GM10266 (cell line): ENCODE measurements around the gene FAM151A.

Experiments used
- DNase-seq: peaks from one replicate; pipeline ENCODE4 v3.0.0; 2012; ENCODE audit errors: extremely low spot score
- TF ChIP-seq, protein P1 (sequence below): IDR thresholded peaks from 2 replicates; pipeline ENCODE4 v1.5.1; 2012; ENCODE audit warnings: mild to moderate bottlenecking, low read depth; ENCODE audit not compliant: control insufficient read depth, insufficient read depth; ENCODE audit errors: missing control alignments

The FAM151A gene

DNA sequence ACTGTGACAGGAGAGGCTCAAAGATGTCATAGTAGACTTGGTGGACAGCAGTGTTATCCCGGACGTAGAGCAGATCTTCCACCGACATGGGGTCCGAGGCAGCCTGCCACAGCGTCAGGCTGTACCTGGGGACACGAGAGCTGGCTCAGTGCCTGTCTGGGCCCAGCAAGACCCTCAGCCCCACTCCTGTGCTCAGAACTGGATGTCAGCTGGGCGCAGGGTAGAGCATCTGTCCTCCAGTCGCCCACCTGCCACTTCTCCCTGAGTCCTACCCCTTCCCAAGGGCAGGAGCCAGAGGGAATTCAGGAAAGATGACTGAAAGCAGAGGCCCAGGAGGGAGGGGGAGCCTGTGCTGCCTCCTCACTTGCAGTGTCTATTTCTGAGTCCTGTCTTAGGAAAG lies 11.7 kb downstream of the FAM151A start:
- TF ChIP-seq, protein P1, sequence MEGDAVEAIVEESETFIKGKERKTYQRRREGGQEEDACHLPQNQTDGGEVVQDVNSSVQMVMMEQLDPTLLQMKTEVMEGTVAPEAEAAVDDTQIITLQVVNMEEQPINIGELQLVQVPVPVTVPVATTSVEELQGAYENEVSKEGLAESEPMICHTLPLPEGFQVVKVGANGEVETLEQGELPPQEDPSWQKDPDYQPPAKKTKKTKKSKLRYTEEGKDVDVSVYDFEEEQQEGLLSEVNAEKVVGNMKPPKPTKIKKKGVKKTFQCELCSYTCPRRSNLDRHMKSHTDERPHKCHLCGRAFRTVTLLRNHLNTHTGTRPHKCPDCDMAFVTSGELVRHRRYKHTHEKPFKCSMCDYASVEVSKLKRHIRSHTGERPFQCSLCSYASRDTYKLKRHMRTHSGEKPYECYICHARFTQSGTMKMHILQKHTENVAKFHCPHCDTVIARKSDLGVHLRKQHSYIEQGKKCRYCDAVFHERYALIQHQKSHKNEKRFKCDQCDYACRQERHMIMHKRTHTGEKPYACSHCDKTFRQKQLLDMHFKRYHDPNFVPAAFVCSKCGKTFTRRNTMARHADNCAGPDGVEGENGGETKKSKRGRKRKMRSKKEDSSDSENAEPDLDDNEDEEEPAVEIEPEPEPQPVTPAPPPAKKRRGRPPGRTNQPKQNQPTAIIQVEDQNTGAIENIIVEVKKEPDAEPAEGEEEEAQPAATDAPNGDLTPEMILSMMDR = no peak
- no peak for DNase-seq

DNA sequence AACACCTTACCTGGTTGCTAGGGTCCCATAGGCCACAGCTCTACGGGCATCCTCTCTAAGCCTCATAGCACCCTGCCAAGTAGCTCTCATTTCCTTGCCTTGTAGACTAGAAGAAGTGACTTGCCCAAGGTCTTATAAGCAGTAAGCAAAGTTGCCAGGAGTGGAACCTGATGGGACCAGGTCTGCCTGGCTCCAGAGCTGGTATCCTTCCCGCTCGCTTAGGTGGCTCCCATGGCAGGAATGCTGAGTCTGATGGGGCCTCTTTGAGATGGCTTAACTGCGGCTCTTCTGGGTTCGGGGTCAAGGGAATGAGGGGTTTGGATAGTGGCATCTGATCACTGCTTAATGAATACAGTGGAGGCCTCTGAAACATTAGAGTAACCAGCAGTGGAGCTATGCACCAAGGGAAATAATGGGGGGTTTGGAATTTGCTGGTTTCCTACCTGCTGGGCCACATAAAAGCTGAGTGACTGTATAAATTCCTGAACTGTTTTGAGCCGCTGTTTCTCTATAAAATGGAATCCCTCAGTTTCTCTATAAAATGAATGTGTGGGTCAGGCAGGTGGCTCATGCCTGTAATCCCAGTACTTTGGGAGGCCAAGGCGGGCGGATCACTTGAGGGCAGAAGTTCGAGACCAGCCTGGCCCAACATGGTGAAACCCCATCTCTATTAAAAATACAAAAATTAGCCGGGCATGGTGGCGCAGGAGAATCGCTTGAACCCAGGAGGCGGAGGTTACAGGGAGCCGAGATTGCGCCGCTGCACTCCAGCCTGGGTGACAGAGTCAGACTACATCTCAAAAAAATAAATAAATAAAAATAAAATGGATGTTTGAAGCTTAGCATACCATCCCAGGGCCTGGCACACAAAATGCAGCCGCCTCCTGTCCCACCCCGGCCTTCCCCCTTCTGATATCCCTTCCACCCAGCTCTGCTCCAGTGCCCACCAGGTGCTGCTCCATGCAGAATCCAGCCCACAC lies 12.4 kb downstream of the FAM151A start:
- TF ChIP-seq, protein P1 = no peak
- no peak for DNase-seq

DNA sequence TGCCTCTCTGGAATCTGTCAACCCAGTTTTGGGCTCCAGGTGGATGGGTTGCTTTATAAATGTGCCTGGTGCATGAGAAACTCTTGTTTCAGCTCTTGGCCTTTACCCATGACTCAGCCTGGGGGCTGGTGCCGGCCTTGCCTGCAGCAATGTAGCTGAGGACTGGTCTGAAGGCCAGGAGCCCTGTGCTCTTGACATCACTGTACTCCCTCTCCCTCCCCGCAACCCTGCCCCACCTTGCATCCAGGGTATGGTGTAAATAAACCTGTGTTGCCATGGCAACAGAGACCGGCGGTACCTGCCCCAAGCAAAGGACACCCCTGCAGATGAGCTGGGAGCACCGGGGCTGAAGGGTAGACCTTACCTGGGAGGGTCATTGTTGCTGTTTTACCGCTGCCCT lies 13.3 kb downstream of the FAM151A start:
- DNase-seq = no peak
- TF ChIP-seq, protein P1 = no peak

DNA sequence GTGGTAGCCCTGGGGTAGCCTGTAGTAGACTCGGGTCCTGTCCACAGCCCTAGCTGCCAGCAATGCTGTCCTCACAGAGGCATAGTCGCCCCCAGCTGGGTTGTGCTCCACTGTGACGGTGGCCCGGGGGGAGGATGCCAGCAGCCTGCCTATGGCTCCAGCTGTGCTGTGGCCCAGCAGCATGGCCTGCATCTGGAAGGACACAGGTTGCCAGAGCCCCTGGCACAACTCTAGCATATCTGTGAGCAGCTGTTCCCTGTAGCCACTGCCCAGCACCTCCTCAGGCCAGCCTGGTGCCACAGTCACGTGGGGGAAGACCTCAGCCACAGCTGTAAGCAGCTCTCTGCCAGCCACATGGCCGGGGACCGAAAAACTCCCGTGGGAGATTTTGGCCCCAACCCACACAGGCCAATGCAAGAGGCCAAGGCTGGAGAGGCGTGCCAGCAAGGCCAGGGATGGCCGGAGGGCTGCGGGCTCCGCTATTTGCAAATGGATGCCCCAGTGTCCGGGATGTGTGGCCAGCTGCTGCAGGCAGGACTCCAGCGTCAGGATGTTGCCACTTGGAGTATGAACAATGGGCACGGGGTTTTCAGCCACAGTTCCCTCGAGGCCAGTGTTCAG lies 13.9 kb downstream of the FAM151A start:
- no peak for DNase-seq
- TF ChIP-seq, protein P1 = no peak

DNA sequence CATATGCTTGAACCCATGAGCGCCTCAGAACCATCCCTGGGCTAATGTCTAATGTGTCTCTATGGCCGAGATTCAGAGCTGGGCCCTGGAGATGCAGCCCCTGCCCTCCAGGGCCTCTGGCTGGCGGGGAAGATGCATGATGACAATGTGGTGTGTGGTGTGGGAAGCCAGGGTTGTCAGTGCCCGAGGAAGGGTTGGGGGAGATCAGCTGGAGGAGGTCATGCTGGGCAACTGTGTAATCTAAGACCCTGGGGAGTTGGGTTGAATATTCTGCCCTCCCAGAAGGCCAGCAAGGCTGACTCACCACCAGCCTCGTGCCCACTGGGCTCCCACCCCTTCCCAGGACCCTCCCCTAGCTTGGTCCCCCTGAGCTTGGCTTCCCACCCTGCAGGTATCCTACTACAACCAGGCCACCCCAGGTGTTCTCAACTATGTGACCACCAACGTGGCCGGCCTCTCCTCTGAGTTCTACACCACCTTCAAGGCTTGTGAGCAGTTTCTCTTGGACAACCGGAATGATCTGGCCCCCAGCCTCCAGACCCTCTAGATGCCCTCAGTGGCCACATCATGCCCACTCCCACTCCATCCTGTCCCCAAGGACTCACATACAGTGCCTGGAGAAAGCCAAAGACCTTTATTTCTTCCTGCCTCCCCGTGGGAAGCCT lies 14.6 kb downstream of the FAM151A start:
- no peak for DNase-seq
- TF ChIP-seq, protein P1 = no peak

DNA sequence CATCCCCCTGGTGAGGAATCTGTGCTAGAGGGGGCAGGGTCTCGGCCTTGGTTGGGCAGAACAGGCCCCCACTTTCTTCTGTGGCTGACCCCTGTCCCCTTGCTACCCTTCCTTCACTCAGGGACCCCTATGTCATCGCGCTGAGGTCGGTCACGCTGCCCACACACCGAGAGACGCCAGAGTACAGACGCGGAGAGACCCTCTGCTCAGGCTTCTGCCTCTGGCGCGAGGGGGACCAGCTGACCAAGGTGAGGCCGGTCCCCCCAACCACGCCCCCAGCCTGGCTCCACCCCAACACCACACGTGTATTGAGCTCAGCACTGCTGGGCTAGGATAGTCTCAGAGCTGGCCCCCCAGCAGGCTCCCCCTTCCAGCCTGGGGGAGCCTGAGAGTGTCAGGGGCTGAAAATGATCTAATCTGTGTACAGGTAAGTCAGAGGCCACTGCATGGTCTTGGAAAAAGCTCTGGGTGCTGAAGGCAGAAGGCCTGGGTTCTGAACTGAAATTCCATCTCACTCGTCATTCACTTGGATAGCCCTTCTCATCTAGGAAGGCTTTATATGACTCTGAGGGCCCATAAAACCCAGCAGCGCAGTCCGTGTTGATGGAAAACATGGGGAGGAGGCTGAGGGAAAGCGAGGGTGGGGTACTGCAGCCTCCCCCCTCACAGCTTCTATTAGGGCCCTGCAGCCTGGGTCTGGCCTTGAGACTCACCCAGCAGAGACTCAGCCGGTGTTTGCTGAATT lies 15.3 kb downstream of the FAM151A start:
- TF ChIP-seq, protein P1 = no peak
- DNase-seq = no peak

DNA sequence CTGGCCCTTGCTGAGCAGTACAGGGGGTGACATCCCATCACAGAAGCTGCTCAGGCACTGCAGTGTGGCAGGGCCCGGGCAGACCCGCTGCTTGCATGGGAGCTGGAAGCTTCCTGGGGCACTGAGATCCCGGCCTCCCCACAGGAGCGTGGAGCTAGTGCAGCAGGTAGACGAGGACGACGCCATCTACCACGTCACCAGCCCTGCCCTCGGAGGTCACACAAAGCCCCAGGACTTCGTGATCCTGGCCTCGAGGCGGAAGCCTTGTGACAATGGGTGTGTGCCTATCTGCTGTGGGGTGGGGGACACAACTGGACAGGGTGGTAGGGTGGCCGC lies 16.4 kb downstream of the FAM151A start:
- TF ChIP-seq, protein P1 = no peak
- DNase-seq = no peak
